SJCRH30 (cell line): ENCODE measurements around the gene ESPN. TPM values are rescaled to one million over a fixed set of nuclear protein-coding genes. Genes with fewer than 3 reads are reported as not detected.

ENCODE experiments used
- DNase-seq, 2 experiments: peaks; one replicate each; pipeline ENCODE4 v3.0.0-alpha.2; 2015 to 2020
- H3K27ac ChIP-seq: fragments of 250-450 bp; sonication (Bioruptor Pico); 2 replicates; pipeline ENCODE4 v1.5.1; 2020; ENCODE audit warnings: mild to moderate bottlenecking, moderate library complexity
- H3K27me3 ChIP-seq: fragments of 250-450 bp; sonication (Bioruptor Pico); 2 replicates; pipeline ENCODE4 v1.5.1; 2020; ENCODE audit warnings: mild to moderate bottlenecking, moderate library complexity
- H3K36me3 ChIP-seq: fragments of 250-450 bp; sonication (Bioruptor Pico); 2 replicates; pipeline ENCODE4 v1.5.1; 2020; ENCODE audit warnings: mild to moderate bottlenecking, moderate library complexity
- H3K4me1 ChIP-seq: fragments of 250-450 bp; sonication (Bioruptor Pico); 2 replicates; pipeline ENCODE4 v1.5.1; 2020; ENCODE audit warnings: mild to moderate bottlenecking, moderate library complexity
- H3K4me3 ChIP-seq: fragments of 250-450 bp; sonication (Bioruptor Pico); 2 replicates; pipeline ENCODE4 v1.5.1; 2020; ENCODE audit warnings: mild to moderate bottlenecking, moderate library complexity
- H3K9me3 ChIP-seq: fragments of 250-450 bp; sonication (Bioruptor Pico); replicated peaks from 2 replicates; pipeline ENCODE4 v1.5.1; 2020; ENCODE audit warnings: mild to moderate bottlenecking, moderate library complexity
- total RNA-seq: library from RNA; depleted of rRNA; stranded (reverse); fragments of >200 nt; shearing (Covaris generic); gene quantifications from 2 replicates; pipeline ENCODE4 v1.2.3, GENCODE V29; 2014

Gene ESPN
- total RNA-seq, 1 experiment from 2014 or later, result 0.55 TPM

- H3K27ac ChIP-seq, result peak overlapping the region; percentile 49
- H3K36me3 ChIP-seq, result no peaks in the 10 kb centered on the region
- H3K9me3 ChIP-seq, result no peaks in the 10 kb centered on the region
- H3K27me3 ChIP-seq, result no peaks in the 10 kb centered on the region
- peak overlapping the region; percentile 16 for H3K4me3 ChIP-seq
- peaks cover 55% of the 10 kb centered on the region for H3K4me1 ChIP-seq
- peak; percentile 92 to 96 for DNase-seq
Measured at GRCh38 chr1:6502000-6502891, 77.7 kb downstream of the ESPN start.

GRCh38 chr1:6503884-6504602 is 79.5 kb downstream of the ESPN start:
- peak in 1 of 2 experiments; percentile 9 for DNase-seq
- Histone ChIP-seq H3K4me1 (peaks cover 61% of the 10 kb centered on the region), H3K9me3 (no peaks in the 10 kb centered on the region), H3K36me3 (no peaks in the 10 kb centered on the region), H3K27me3 (no peaks in the 10 kb centered on the region), H3K27ac (no peak overlapping the region), H3K4me3 (no peak overlapping the region)

GRCh38 chr1:6504887-6505286 is 80.3 kb downstream of the ESPN start:
- Histone ChIP-seq H3K4me3 (no peak overlapping the region), H3K4me1 (peaks cover 64% of the 10 kb centered on the region), H3K27me3 (no peaks in the 10 kb centered on the region), H3K27ac (no peak overlapping the region), H3K36me3 (no peaks in the 10 kb centered on the region), H3K9me3 (no peaks in the 10 kb centered on the region)
- DNase-seq, result no peak

- no peaks in the 10 kb centered on the region for H3K9me3 ChIP-seq
- no peak overlapping the region for H3K4me3 ChIP-seq
- H3K36me3 ChIP-seq, result no peaks in the 10 kb centered on the region
- DNase-seq, result peak in 1 of 2 experiments; percentile 41
- no peak overlapping the region for H3K27ac ChIP-seq
- peaks cover 65% of the 10 kb centered on the region for H3K4me1 ChIP-seq
- H3K27me3 ChIP-seq, result no peaks in the 10 kb centered on the region
Measured at GRCh38 chr1:6505367-6506209, 81.0 kb downstream of the ESPN start.

GRCh38 chr1:6506210-6507036 is 81.8 kb downstream of the ESPN start:
- H3K27me3 ChIP-seq, result no peaks in the 10 kb centered on the region
- H3K27ac ChIP-seq, result no peak overlapping the region

GRCh38 chr1:6507037-6507428 is 82.5 kb downstream of the ESPN start:
- Histone ChIP-seq H3K4me1 (peaks cover 62% of the 10 kb centered on the region), H3K9me3 (no peaks in the 10 kb centered on the region), H3K27ac (no peak overlapping the region), H3K4me3 (no peak overlapping the region), H3K36me3 (no peaks in the 10 kb centered on the region), H3K27me3 (no peaks in the 10 kb centered on the region)
- no peak for DNase-seq

More at GRCh38 chr1:6506210-6507036, 81.8 kb downstream of the ESPN start:
- peaks cover 62% of the 10 kb centered on the region for H3K4me1 ChIP-seq
- H3K4me3 ChIP-seq, result no peak overlapping the region
- no peaks in the 10 kb centered on the region for H3K9me3 ChIP-seq
- no peaks in the 10 kb centered on the region for H3K36me3 ChIP-seq
- DNase-seq, result peak in 1 of 2 experiments; percentile 11

- Histone ChIP-seq H3K27ac (no peak overlapping the region), H3K9me3 (no peaks in the 10 kb centered on the region), H3K27me3 (no peaks in the 10 kb centered on the region), H3K4me1 (peaks cover 62% of the 10 kb centered on the region), H3K4me3 (no peak overlapping the region), H3K36me3 (no peaks in the 10 kb centered on the region)
- no peak for DNase-seq
Measured at GRCh38 chr1:6507461-6507911, 82.9 kb downstream of the ESPN start.

GRCh38 chr1:6508154-6508815 is 83.7 kb downstream of the ESPN start:
- no peaks in the 10 kb centered on the region for H3K36me3 ChIP-seq
- no peak overlapping the region for H3K4me3 ChIP-seq
- no peaks in the 10 kb centered on the region for H3K27me3 ChIP-seq
- DNase-seq, result peak; percentile 20 to 37
- H3K9me3 ChIP-seq, result no peaks in the 10 kb centered on the region
- peaks cover 65% of the 10 kb centered on the region for H3K4me1 ChIP-seq
- no peak overlapping the region for H3K27ac ChIP-seq

- DNase-seq, result no peak
- Histone ChIP-seq H3K27me3 (no peaks in the 10 kb centered on the region), H3K9me3 (no peaks in the 10 kb centered on the region), H3K27ac (no peak overlapping the region), H3K36me3 (no peaks in the 10 kb centered on the region), H3K4me3 (no peak overlapping the region), H3K4me1 (peaks cover 70% of the 10 kb centered on the region)
Measured at GRCh38 chr1:6508816-6509189, 84.2 kb downstream of the ESPN start.

- peaks cover 73% of the 10 kb centered on the region for H3K4me1 ChIP-seq
- no peak overlapping the region for H3K27ac ChIP-seq
- H3K9me3 ChIP-seq, result no peaks in the 10 kb centered on the region
- peak; percentile 20 to 34 for DNase-seq
- no peak overlapping the region for H3K4me3 ChIP-seq
- no peaks in the 10 kb centered on the region for H3K27me3 ChIP-seq
- no peaks in the 10 kb centered on the region for H3K36me3 ChIP-seq
Measured at GRCh38 chr1:6509220-6509918, 84.8 kb downstream of the ESPN start.

- Histone ChIP-seq H3K36me3 (no peaks in the 10 kb centered on the region), H3K9me3 (no peaks in the 10 kb centered on the region), H3K27ac (no peak overlapping the region), H3K27me3 (no peaks in the 10 kb centered on the region), H3K4me1 (peaks cover 73% of the 10 kb centered on the region), H3K4me3 (no peak overlapping the region)
- DNase-seq, result peak; percentile 17 to 32
Measured at GRCh38 chr1:6509919-6510291, 85.3 kb downstream of the ESPN start.

- H3K4me1 ChIP-seq, result peaks cover 72% of the 10 kb centered on the region
- H3K27me3 ChIP-seq, result no peaks in the 10 kb centered on the region
- H3K4me3 ChIP-seq, result no peak overlapping the region
- H3K27ac ChIP-seq, result no peak overlapping the region
- no peaks in the 10 kb centered on the region for H3K36me3 ChIP-seq
- DNase-seq, result no peak
- H3K9me3 ChIP-seq, result no peaks in the 10 kb centered on the region
Measured at GRCh38 chr1:6510493-6510892, 85.9 kb downstream of the ESPN start.
